GM12872 (cell line): ENCODE data around the gene SLC7A10.

ENCODE experiments used
- CTCF ChIP-seq: IDR thresholded peaks from 3 replicates; pipeline ENCODE4 v1.5.1; 2011; ENCODE audit warnings: low read depth, mild to moderate bottlenecking, low read length, moderate library complexity; ENCODE audit not compliant: insufficient read depth

Gene SLC7A10

GRCh38 chr19:33205531-33206260 is 20.0 kb downstream of the SLC7A10 start:
- no peak for TF ChIP-seq CTCF

- no peak for TF ChIP-seq CTCF
Observed at GRCh38 chr19:33205110-33205509, 20.5 kb downstream of the SLC7A10 start.

GRCh38 chr19:33204136-33204973 is 21.3 kb downstream of the SLC7A10 start:
- TF ChIP-seq CTCF = no peak

GRCh38 chr19:33203529-33203928 is 22.1 kb downstream of the SLC7A10 start:
- TF ChIP-seq CTCF = no peak

- TF ChIP-seq CTCF = no peak
Observed at GRCh38 chr19:33202546-33203507, 22.8 kb downstream of the SLC7A10 start.

GRCh38 chr19:33201886-33202545 is 23.6 kb downstream of the SLC7A10 start:
- TF ChIP-seq CTCF = no peak
